SK-N-SH (cell line): ENCODE measurements around the gene AIFM3.

ENCODE experiments used
- CTCF ChIP-seq: fragments of 200-600 bp; sonication (generic); IDR thresholded peaks from 2 replicates; pipeline ENCODE4 v1.6.1; 2017; ENCODE audit warnings: antibody characterized with exemption, mild to moderate bottlenecking, moderate library complexity
- EP300 ChIP-seq, 2 experiments: IDR thresholded peaks; 2 replicates each; pipeline versions ENCODE4 v1.4.0 to v1.6.1; 2012; ENCODE audit warnings: borderline replicate concordance in 1 of 2, low read depth in 1 of 2, low read length in 1 of 2
- EZH2phosphoT487 ChIP-seq: fragments of 200-600 bp; sonication (generic); IDR thresholded peaks from 2 replicates; pipeline ENCODE4 v1.6.1; 2017; ENCODE audit warnings: low read depth, mixed run types, mild to moderate bottlenecking, antibody characterized with exemption, moderate library complexity, borderline replicate concordance
- GABPA ChIP-seq: IDR thresholded peaks from 2 replicates; pipeline ENCODE4 v1.4.0; 2012; ENCODE audit warnings: low read depth, mild to moderate bottlenecking
- RAD21 ChIP-seq: IDR thresholded peaks from 2 replicates; pipeline ENCODE4 v1.6.1; 2012; ENCODE audit warnings: mild to moderate bottlenecking, low read length
- RFX5 ChIP-seq: IDR thresholded peaks from 2 replicates; pipeline ENCODE4 v1.6.1; 2012; ENCODE audit warnings: mild to moderate bottlenecking, improper control_type of control experiment, low read length
- SIN3A ChIP-seq: IDR thresholded peaks from 2 replicates; pipeline ENCODE4 v1.6.1; 2012; ENCODE audit warnings: low read depth, mild to moderate bottlenecking, low read length, moderate library complexity, borderline replicate concordance
- TAF1 ChIP-seq: IDR thresholded peaks from 2 replicates; pipeline ENCODE4 v1.6.1; 2012; ENCODE audit warnings: low read depth, mild to moderate bottlenecking, low read length, moderate library complexity, borderline replicate concordance
- TEAD4 ChIP-seq: IDR thresholded peaks from 2 replicates; pipeline ENCODE4 v1.4.0; 2012; ENCODE audit warnings: mild to moderate bottlenecking, borderline replicate concordance; ENCODE audit not compliant: insufficient read depth
- USF2 ChIP-seq: fragments of 150-350 bp; IDR thresholded peaks from 2 replicates; pipeline ENCODE4 v1.6.1; 2017; ENCODE audit warnings: antibody characterized with exemption, low read length, low read depth, borderline replicate concordance
- TF ChIP-seq, protein P1 (sequence below): IDR thresholded peaks from 2 replicates; pipeline ENCODE4 v1.6.1; 2012; ENCODE audit warnings: mild to moderate bottlenecking, low read depth, low read length, moderate library complexity
- TF ChIP-seq, protein P2 (sequence below): IDR thresholded peaks from 2 replicates; pipeline ENCODE4; 2012

- TF ChIP-seq USF2 = no peak
- TF ChIP-seq TEAD4 = no peak
- TF ChIP-seq GABPA = no peak
- TF ChIP-seq, protein P1, sequence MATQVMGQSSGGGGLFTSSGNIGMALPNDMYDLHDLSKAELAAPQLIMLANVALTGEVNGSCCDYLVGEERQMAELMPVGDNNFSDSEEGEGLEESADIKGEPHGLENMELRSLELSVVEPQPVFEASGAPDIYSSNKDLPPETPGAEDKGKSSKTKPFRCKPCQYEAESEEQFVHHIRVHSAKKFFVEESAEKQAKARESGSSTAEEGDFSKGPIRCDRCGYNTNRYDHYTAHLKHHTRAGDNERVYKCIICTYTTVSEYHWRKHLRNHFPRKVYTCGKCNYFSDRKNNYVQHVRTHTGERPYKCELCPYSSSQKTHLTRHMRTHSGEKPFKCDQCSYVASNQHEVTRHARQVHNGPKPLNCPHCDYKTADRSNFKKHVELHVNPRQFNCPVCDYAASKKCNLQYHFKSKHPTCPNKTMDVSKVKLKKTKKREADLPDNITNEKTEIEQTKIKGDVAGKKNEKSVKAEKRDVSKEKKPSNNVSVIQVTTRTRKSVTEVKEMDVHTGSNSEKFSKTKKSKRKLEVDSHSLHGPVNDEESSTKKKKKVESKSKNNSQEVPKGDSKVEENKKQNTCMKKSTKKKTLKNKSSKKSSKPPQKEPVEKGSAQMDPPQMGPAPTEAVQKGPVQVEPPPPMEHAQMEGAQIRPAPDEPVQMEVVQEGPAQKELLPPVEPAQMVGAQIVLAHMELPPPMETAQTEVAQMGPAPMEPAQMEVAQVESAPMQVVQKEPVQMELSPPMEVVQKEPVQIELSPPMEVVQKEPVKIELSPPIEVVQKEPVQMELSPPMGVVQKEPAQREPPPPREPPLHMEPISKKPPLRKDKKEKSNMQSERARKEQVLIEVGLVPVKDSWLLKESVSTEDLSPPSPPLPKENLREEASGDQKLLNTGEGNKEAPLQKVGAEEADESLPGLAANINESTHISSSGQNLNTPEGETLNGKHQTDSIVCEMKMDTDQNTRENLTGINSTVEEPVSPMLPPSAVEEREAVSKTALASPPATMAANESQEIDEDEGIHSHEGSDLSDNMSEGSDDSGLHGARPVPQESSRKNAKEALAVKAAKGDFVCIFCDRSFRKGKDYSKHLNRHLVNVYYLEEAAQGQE = no peak
- no peak for TF ChIP-seq RFX5
- TF ChIP-seq TAF1 = no peak
- no peak for TF ChIP-seq CTCF
- TF ChIP-seq EZH2phosphoT487 = no peak
- TF ChIP-seq EP300 (IDR thresholded peaks at IDR 0.05; ENCODE audit: borderline replicate concordance in 1 of 2, low read depth in 1 of 2, low read length in 1 of 2) = no peak
- TF ChIP-seq SIN3A = no peak
- TF ChIP-seq, protein P2, sequence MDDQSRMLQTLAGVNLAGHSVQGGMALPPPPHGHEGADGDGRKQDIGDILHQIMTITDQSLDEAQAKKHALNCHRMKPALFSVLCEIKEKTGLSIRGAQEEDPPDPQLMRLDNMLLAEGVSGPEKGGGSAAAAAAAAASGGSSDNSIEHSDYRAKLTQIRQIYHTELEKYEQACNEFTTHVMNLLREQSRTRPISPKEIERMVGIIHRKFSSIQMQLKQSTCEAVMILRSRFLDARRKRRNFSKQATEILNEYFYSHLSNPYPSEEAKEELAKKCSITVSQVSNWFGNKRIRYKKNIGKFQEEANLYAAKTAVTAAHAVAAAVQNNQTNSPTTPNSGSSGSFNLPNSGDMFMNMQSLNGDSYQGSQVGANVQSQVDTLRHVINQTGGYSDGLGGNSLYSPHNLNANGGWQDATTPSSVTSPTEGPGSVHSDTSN = no peak
- TF ChIP-seq RAD21 = no peak
Observed at GRCh38 chr22:20957102-20957682, 9.9 kb upstream of the AIFM3 start.
